A673 (cell line): Measurements from ENCODE around the gene PLA2G4A. TPM values are rescaled to one million over a fixed set of nuclear protein-coding genes. Genes with fewer than 3 reads are reported as not detected.

Experiments
- Bru-seq: library from RNA; stranded (reverse); fragments of 400-500 nt; gene quantifications from one replicate; lab custom pipeline; 2021; lab: Mats Ljungman, UMichigan
- BruChase-seq, 2 experiments: library from RNA; stranded (reverse); fragments of 400-500 nt; gene quantifications; one replicate each; lab custom pipeline; 2021; lab: Mats Ljungman, UMichigan
- BruUV-seq: library from RNA; stranded (reverse); fragments of 400-500 nt; replicated peaks from 2 replicates; lab custom pipeline; 2021; lab: Mats Ljungman, UMichigan
- CTCF ChIA-PET: fragments of 300-600 bp; sonication (Branson Sonifier 250); formaldehyde crosslinking; loops from one replicate; lab custom pipeline; 2022; ENCODE audit warnings: antibody characterized with exemption; lab: Charles Lee
- POLR2A ChIA-PET: fragments of 300-600 bp; sonication (Branson Sonifier 250); formaldehyde crosslinking; loops from one replicate; lab custom pipeline; 2022; ENCODE audit warnings: antibody characterized with exemption; ENCODE audit not compliant: low non-redundant PET; lab: Charles Lee
- DNase-seq: peaks from one replicate; pipeline ENCODE4 v3.0.0-alpha.2; 2015; ENCODE audit warnings: low spot score
- H3K27ac ChIP-seq: fragments of 200-600 bp; sonication (generic); 2 replicates; pipeline ENCODE4 v1.5.1; 2016; ENCODE audit warnings: mixed run types, low read depth, mild to moderate bottlenecking, mixed read lengths, antibody characterized with exemption, low read length; ENCODE audit not compliant: poor library complexity, severe bottlenecking
- H3K27me3 ChIP-seq: fragments of 200-600 bp; sonication (generic); replicated peaks from 2 replicates; pipeline ENCODE4 v1.6.1; 2017; ENCODE audit warnings: mixed run types, low read depth, mild to moderate bottlenecking, mixed read lengths, antibody characterized with exemption, low read length; ENCODE audit not compliant: insufficient read depth, poor library complexity
- H3K36me3 ChIP-seq: fragments of 200-600 bp; sonication (generic); 2 replicates; pipeline ENCODE4 v1.6.1; 2016; ENCODE audit warnings: mixed run types, mild to moderate bottlenecking, mixed read lengths, antibody characterized with exemption, low read length; ENCODE audit not compliant: insufficient read depth, poor library complexity, severe bottlenecking
- H3K4me1 ChIP-seq: fragments of 200-600 bp; sonication (generic); 2 replicates; pipeline ENCODE4 v1.6.1; 2017; ENCODE audit warnings: mixed run types, mild to moderate bottlenecking, mixed read lengths, antibody characterized with exemption, low read length; ENCODE audit not compliant: insufficient read depth, poor library complexity, severe bottlenecking
- H3K4me3 ChIP-seq: fragments of 200-600 bp; sonication (generic); 2 replicates; pipeline ENCODE4 v1.5.1; 2016; ENCODE audit warnings: low read depth, mixed run types, mild to moderate bottlenecking, mixed read lengths, low read length; ENCODE audit not compliant: poor library complexity, severe bottlenecking
- H3K9me3 ChIP-seq: fragments of 200-600 bp; sonication (generic); 2 replicates; pipeline ENCODE4 v1.6.1; 2016; ENCODE audit warnings: mixed run types, low read depth, mild to moderate bottlenecking, mixed read lengths, antibody characterized with exemption, low read length; ENCODE audit not compliant: poor library complexity, severe bottlenecking
- CTCF ChIP-seq: fragments of 300-800, 200-600 bp; sonication (generic); conservative IDR thresholded peaks from 2 replicates; pipeline ENCODE4 v1.5.1; 2017; ENCODE audit warnings: low read depth, mild to moderate bottlenecking, antibody characterized with exemption, low read length, moderate library complexity, mixed read lengths
- EZH2 ChIP-seq: fragments of 200-600 bp; sonication (generic); IDR thresholded peaks from 2 replicates; pipeline ENCODE4 v1.6.1; 2017; ENCODE audit warnings: borderline replicate concordance, low read depth, mild to moderate bottlenecking, mixed read lengths, antibody characterized with exemption, low read length; ENCODE audit not compliant: poor library complexity, severe bottlenecking
- intact Hi-C: fragments of 100-400 bp; cut with micrococcal nuclease; formaldehyde crosslinking; loops from one replicate; pipeline ENCODE4 v1.10.0; 2022; ENCODE audit not compliant: unreplicated experiment
- long read RNA-seq: library from polyadenylated mRNA; stranded (forward); transcript quantifications from one replicate; pipeline ENCODE4 v2.0.0, GENCODE V29; 2022
- total RNA-seq: library from RNA; stranded (reverse); gene quantifications from 2 replicates; pipeline ENCODE4 v1.2.3, GENCODE V29; 2021

Gene PLA2G4A
- total RNA-seq (34.4 and 36.4 TPM in 2 replicates), Bru-seq, nascent RNA (percentile 81 among the genes with signal in this experiment), BruChase-seq, experiment 1, labeled RNA remaining after a 2-hour chase (percentile 64 among the genes with signal in this experiment), BruChase-seq, experiment 2, labeled RNA remaining after a 6-hour chase (percentile 63 among the genes with signal in this experiment)
- long read RNA-seq, transcript PLA2G4A-201 (18 exons, 2,875 nt), result major isoform, 69 of 152 reads
- long read RNA-seq, partial matches to known transcripts, result 7 of 152 reads
- long read RNA-seq, other reads (novel, unspliced or antisense), result 76 of 152 reads

- Histone ChIP-seq H3K27me3 (no peaks in the 10 kb centered on the region), H3K9me3 (no peaks in the 10 kb centered on the region), H3K4me1 (peaks cover 12% of the 10 kb centered on the region), H3K36me3 (no peaks in the 10 kb centered on the region), H3K4me3 (peak within 1 kb of the TSS; percentile 70), H3K27ac (peak within 1 kb of the TSS; percentile 64)
- intact Hi-C loops, result no loop called here
- peak; percentile 88 for DNase-seq
- TF ChIP-seq CTCF (no peak), EZH2 (no peak)
- POLR2A ChIA-PET, result no interaction called here
- CTCF ChIA-PET, result no interaction called here
- BruUV-seq, result TSS peak; percentile 87
These were observed at the start of gene PLA2G4A for GRCh38 chr1:186828611-186829454. Gene PLA2G4A, plus strand, starts transcription at chr1:186828949. Its CDS starts 25,406 bp downstream, at chr1:186854355.

- no peaks in the 10 kb centered on the region for H3K36me3 ChIP-seq
- POLR2A ChIA-PET, result no interaction called here
- no peak overlapping the region for H3K27ac ChIP-seq
- BruUV-seq, result no TSS peak
- TF ChIP-seq EZH2 (no peak), CTCF (no peak)
- no peaks in the 10 kb centered on the region for H3K9me3 ChIP-seq
- H3K4me3 ChIP-seq, result no peak overlapping the region
- CTCF ChIA-PET, result no interaction called here
- intact Hi-C loops, result no loop called here
- H3K4me1 ChIP-seq, result no peaks in the 10 kb centered on the region
- H3K27me3 ChIP-seq, result no peaks in the 10 kb centered on the region
- no peak for DNase-seq
These were observed 48.7 kb upstream of the PLA2G4A start for GRCh38 chr1:186780076-186780475.

GRCh38 chr1:186781730-186782129 lies 47.0 kb upstream of the PLA2G4A start:
- BruUV-seq, result no TSS peak
- ChIA-PET CTCF (no interaction called here), POLR2A (no interaction called here)
- no peak for TF ChIP-seq CTCF
- TF ChIP-seq EZH2, result no peak
- H3K27ac ChIP-seq, result no peak overlapping the region
- intact Hi-C loops, result no loop called here
- no peaks in the 10 kb centered on the region for H3K36me3 ChIP-seq
- H3K27me3 ChIP-seq, result no peaks in the 10 kb centered on the region
- H3K4me3 ChIP-seq, result no peak overlapping the region
- no peak for DNase-seq
- H3K4me1 ChIP-seq, result no peaks in the 10 kb centered on the region
- H3K9me3 ChIP-seq, result no peaks in the 10 kb centered on the region
